Stimulated activated CD4-positive, alpha-beta T cell treated with anti-CD3 and anti-CD28 coated beads, Interleukin-12 subunit alpha, Interleukin-12 subunit beta, amount 100 ng/mL, for 48 hours (primary cell): ENCODE data around the gene PUM2.
"Not testable (repeated sequence)": the region's sequence is repeated elsewhere in the genome, so short reads cannot be mapped to it uniquely, and the experiment has no call there.

Experiments
- DNase-seq, 3 donors: peaks; one replicate each; pipeline ENCODE4 v3.0.0-alpha.2; 2020; ENCODE audit warnings: low read depth in 2 of 3, low spot score in 1 of 3

Gene PUM2

DNA sequence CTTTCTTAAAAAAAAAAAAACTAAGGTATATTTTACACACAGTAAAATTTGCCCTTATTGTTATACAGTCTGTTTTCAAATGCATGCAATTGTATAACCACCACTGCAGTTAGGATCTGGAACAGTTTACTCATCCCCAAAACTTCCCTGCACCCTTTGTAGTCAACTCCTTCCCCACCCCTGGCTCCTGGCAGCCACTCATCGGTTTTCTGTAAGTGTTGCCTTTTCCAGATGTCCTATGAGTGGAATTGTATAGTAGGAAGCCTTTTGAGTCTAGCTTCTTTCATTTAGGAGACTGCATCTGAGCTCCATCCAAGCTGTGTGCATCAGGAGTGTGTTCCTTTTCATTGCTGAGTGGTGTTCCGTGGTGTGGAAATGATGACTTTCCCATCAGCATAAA is 116.0 kb downstream of the PUM2 start:
- DNase-seq, result not testable (repeated sequence)

DNA sequence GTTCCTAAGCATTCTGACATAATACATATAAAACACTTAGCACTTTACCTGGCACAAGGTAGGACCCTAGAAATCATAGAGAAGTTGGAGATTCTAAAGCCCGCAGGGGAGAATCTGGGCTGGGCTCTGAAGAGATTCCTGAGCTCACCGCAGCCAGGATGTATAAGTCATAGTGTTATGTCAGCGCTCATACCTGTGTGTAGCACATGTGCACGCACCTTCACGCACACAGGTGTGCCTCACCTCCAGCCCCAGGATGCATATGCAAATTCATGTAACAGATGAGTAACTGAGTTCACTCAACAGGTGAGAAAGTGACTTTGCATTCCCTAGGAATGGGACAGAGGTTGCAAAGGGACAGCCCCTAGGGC is 117.8 kb downstream of the PUM2 start:
- no peak for DNase-seq

DNA sequence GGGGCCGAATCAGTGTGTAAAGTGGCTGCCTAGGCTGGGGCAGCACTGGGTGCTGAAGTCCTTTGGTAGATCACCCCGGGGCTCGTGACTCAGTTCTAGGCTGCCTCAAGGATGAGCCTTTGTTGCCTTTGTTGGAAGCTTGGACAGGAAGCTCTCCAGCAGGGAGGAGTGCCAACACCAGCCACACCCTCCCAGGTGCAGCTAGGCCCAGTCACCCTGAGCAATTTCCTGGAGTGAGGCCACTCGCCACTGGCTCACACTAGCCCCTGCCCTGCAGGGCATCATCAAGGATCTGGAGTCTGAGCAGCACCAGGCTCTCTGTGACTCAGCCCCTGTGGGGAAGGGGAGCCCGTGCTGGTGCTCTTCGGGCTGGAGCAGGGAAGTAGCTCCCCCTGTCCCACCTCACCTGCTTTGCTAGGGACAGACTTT is 119.0 kb downstream of the PUM2 start:
- DNase-seq, result no peak

DNA sequence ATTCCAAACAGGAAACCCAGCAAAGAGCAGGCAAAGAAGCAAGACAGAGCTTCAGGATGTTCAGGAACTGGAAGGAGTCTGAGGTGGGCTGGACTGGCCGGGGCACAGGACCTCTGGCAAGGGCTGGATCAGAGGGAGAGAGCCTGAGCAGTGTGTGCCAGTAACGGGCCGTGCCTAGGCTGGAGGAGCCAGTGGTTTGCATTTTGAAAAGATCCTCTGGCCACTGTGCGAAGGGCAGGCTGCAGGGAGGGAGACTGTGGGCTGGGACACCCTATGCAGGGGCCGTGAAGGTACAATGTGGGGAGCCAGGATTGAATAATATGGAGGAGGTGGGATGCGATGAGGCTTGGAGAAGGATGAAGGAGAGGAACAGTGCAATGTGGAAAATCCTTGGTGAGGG is 119.5 kb downstream of the PUM2 start:
- no peak for DNase-seq

DNA sequence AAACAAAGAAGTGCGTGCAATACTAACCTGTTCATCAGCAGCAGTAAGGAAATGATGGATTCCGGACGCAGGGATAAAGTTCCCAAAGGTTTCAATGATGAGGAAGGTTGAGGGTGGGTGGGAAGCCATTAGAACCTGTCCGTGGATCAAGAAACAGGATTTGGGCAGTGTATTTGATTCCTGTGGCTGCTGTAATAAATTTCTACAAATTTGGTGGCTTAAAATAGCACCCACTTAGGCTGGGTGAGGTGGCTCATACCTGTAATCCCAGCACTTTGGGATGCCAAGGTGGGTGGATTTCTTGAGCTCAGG is 120.6 kb downstream of the PUM2 start:
- DNase-seq, result no peak

DNA sequence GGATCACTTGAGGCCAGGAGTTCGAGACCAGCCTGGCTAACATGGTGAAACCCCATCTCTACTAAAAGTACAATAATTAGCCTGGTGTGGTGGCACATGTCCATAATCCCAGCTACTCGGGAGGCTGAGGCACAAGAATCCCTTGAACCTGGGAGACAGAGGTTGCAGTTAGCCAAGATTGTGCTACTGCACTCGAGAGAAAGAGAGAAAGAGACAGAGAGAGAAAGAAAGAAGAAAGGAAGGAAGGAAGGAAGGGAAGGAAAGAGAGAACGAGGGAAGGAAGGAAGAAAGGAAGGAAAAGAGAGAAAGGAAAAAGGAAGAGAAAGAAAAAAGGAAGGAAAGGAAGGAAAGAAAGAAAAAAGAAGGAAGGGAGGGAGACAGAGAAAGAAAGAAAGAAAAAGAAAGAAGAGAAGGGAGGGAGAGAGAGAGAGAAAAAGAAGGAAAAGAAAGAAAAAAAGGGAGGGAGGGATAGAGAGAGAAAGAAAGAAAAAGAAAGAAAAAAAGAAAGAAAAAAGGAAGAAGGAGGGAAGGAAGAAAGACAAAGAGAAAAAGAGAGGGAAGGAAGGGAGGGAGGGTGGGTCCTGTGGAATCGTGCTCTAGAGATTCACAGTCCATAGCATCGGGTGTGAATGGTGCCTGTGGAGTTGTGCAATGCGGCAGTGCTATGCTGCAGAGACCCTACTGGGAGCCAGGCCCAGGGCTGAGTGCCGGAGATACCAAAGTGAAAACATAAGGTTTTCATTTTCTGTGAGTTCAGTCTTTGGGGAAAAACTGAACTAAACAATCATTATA is 121.1 kb downstream of the PUM2 start:
- DNase-seq, result no peak

DNA sequence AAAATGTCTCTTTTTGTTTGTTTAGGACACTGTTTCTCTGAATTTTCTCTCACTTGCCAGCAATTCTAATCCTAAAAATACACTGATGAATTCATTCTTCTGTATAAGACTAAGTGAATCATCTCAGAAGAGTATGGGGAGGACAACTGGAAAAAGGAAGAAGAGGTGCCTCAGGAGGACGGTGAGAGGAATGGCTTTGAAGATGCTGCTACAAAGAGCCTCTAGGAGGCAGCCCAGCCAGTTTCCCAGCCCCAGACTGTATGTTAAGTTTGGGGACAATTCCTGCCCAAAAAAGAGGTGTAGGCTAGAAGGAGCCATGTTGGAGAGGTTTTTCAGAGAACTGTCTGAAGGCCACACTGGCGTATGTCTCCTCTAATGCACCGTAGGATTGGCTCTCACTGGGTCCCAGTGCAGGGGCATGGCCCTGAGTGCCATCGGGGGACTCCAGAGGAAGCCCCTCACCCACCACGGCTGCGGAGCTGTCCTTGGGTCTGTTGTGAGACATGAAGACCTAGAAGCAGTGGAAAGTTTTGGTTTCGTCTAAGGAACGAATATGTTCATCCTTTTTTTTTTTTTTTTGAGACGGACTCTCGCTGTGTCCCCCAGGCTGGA is 122.6 kb downstream of the PUM2 start:
- DNase-seq, result no peak

DNA sequence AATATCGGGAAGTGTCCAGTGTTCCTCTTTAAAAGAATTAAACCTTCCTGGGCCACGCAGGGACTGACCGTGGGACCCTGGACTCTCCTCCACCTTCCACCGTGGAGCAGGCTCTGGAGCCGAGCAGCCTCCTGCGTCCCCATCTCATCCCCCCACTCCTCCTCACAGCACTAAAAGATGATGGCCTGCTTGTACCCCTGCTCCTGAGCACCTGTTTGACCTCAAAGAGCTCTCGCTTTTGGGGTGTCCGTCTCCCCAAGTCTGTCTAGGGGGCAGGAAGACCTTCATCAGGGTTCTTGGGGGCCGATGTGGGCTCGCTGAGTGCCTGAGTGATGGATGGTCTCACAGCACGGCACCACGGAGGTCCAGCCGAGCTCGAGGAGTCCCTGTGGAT is 124.5 kb downstream of the PUM2 start:
- DNase-seq, result no peak

DNA sequence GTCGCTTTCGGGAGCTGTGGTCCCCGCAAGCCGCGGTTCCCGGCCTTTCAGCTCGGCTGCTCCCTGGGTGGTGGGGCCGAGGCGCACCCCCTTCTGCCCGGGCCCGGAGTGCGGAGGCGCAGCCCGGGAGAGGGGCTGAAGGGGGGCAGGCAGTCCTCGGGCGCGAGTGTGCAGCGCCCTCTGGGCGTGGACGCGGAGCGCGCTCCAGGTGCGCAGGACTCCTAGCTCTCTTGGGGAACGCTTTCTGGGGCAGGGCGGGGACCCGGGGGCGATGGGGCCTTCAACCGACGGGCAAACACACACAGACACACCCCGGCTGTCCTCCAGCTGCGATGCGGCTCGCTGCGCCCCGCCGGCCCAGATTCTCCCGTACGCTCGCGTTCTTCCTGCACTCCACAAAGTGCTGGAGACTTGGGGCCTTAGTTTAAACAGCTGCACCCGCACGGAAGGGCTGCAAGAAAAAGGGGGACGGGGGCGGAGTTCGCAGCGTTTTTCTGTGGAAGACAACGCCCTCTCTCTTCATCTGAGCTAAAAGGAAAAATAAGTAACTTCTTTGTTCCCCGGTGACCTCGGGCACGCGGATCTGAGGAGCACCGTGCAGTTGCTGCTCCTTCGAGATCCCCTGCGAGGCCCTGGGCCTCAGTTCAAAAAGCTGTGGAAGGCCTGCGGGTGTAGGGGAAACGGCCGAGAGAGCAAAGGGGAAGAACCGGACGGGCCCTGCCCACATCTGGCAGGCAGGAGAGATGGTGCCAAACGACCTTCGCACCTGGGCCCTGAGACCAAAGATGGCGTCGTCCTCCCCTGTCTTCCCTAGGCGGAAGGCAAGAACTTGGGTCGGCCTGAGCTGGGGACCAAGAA is 125.1 kb downstream of the PUM2 start:
- peak in 1 of 3 donors; percentile 35 for DNase-seq

DNA sequence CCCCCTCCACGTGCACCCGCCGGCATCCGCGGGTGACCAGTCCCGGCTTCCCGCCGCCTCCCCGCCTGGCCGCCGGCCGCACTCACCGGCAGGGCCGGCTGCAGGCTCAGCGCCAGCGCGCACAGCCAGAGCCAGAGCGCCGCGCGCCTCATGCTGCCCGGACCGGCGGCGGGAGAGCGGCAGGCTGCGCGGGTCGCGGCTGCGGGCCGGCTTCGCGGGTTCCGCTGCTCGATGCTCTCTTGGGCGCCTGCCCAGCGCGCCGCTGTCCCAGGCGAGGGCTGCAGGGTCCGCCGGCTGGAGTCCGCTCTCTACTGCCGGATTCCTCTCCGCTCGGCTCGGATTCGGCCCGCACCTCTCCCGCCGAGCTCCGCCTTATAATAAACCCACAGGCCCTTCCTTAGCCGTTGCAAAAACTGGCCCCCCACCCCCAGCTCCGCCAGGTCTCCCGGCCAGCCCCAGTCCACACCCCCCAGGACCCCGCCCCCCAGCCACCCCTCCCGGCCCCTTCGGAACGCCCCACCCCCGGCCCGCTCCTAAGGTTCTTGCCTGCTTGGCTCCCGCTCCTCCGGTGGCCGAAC is 125.8 kb downstream of the PUM2 start, which contains the start of gene SDC1:
TSS of gene SDC1 (minus strand) at position 415 of the 578 bp plus-strand sequence. CDS start at position 152, 263 bp downstream.
- no peak for DNase-seq

DNA sequence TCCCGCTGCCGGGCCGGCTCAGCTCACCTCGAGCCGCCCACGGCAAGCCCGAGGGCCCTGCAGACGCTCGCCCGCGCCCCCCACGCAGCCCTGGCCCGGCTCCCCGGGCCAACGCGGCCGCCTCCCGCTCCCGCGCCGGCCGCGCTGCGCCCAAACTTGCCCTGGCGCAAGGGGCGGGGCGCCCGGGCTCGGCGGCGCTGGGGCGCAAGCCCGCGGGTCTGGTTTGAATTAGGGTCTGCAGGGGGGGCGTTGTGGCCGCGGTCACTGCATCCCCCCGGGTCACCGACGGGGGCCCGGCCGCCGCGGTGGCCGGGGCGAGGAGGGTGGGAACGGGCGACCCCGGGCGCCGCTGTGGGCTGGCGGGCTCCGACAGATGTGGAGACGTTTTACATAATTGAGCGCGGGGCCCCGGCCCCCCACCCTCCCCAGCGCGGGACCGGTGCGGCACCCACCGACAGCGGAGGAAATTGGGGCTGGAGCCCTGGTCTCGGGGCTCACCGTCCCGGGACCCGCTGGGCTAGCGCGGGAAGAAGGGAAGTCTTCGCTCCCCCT is 126.4 kb downstream of the PUM2 start:
- no peak for DNase-seq

DNA sequence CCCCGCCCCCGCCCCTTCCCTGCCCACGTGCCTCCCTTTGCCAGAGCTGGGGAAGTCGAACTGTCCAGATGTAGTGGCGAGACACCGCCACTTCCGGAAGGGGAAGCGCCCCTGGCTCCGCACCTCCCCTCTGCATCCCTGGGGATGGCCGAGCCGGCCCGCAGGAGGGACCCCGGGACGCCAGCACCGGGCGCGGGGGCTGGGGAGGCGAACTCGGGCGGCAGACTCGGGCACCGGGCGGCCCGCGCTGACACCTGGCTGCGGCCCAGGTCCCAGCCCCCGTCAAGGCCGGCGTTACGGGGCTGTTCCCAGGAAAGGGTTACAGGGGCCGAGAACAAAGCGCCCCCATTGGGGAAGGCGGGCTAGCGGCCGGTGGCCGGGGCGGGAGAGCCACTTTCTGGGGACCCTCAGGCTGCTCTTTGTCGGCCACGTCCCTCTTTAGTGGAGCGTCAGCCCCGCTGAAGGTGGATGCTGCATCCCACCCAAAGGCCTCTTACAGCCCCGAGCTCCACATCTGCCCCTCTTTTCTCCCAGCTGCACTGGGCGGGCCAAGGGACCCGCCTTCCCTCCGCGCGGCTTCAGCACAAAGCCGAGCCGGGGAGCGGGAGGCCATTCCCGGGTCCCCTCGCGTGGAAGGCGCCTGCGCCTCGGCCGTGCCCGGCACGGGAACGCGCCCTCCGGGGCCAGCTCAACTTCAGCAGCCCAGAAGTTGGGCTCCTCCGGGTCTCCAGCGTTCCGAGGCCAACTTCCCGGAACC is 127.1 kb downstream of the PUM2 start:
- DNase-seq, result no peak

DNA sequence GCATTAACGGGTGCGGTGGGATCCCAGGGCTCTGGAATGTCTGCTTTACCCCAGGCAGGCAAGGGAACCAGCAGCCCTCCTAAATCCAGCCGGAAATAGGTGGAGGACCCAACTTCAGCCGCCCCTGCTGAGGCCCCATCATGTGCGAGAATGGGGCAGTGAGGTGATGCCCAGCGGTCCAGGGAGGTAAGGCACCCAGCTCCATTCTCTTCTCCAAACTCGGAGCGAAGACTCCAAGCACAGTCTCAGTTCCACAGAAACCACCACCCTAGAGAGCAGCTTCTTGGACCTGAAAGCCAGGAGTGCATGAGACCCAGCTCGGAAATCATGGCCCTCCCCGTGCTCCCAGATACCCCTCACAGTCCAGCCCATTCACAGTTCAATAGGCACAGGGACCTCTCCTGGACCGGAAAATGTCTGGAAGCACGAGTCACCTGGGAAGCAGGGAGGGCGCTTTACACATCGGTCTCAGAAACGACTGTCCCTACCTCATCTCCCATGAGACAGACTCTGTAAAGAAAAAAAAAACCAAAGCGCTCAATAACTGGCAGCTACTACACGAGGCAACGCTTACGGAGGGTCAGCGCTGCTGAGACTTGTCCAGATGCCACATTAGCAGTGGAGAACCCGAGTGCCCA is 127.8 kb downstream of the PUM2 start:
- DNase-seq, result no peak

DNA sequence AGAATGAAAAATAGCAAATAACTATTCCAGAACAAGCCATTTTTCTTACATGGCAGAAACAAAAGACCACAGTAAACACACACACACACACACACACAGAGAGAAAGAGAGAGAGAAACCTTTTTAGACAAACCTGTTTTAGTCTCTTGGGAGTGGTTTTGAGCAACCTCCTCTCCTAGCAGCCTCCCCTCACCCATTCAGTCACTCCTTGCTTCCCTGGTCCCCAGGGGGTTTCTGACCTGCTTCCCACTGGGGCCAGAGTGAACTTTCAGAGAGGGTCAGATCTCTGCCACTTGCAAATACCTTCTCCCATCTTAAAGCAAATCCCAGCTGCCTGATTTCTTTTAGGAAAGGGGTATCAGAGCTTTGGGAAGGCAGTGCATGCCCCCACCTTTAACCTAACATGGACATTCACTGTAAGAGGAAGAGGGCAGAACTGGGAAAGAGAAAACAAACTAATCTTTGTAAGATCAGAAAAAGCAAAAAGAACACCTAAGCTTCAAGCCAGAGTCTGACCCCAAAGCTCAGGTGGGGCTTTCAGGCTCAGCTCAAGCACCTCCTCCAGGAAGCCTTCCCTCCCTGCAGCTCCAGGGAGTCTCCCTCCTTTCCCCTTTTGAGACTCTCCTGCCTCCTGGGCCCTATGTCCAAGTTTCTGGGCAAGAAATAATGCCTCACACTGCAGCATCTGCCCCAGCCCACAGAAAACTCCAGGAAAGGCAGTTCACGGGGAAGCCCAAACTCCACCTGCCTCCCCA is 128.5 kb downstream of the PUM2 start:
- no peak for DNase-seq

DNA sequence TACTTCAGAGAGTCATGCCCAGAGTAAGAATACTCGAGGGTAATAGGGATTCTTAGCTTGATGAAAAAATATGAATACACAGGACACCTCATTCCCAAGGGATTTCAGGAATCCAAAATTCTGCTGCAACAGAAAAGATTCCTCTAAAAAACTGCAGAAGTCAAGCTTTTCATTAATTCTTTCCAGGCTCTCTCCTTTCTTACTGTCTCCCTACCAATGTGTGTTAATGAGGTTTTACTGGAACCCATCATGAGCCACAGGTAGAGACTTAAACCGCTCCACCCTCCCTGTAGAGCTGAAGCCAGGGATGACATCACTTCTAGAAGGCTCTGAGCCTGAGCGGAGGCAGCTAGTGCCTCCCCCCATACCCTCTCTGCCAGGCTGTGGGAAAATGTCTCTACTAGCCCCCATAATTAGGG is 129.1 kb downstream of the PUM2 start:
- no peak for DNase-seq

DNA sequence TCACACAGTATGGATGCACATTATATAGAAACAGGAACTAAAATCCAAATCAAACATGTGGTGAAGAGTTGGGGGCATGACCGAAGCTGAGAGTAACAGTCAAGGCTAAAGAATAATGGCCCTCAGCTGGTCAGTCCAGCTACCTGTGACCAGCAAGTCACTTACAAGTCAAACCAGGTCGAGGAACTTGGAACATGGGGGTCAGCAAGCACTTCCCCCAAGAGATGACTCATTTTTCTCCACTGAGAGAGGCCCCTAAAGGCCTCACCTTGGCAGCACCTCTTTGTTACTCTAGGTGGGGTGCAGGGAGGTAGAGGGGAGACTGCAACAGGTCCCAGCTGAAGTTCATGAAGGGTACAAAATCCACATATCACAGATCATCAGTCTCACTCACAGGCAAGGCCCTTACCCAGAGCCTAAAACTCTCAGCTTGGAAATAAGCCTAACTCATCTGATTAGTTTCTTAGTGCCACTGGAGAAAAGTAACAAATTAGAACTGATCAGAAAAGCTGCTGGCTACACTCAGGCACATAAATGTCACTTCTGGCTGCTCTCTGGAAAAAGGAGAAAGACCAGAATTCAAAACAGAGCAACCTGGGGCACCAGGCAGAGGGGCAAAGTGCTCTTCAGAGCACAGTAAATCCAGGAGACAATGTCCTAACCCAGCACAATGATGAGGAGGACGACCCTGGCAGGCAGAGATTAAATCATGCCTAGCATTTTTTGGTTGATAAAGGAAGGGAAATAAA is 129.7 kb downstream of the PUM2 start:
- no peak for DNase-seq

DNA sequence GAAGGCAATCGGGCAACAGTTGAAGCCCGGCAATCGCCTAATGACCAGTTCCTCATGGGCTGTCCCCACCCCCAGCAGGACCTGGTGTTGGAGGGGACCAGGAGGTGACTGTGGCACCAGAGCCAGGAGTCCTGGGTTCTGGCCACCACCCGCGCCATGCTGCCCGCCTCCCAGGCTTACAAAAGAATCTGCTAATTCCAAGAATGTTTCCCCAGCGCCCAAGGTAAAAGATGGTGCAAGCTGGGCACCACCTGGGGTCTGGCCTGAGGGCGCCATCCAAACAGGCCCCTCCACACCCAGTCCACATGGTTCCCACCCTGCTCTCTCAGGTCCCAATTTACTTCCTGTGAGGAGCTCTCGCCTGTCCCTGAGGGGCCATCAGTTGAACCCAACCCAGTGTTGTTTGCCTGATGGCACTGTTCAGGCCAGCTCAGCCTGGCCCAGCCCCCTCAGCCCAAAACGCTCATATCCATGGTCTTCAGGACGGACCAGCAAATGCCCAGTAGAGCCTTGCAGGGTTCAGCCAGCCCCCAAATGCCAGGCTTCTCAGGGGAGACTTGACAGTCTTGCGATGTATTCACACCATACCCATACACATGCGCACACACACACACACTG is 130.8 kb downstream of the PUM2 start:
- DNase-seq, result no peak
